Trophoblast cell (in vitro differentiated cells and primary cell): ENCODE results near the gene CTSL.

ENCODE experiments used
- DNase-seq, 2 donors: peaks; one replicate each; pipeline ENCODE4 v3.0.0-alpha.2; 2016
- H2AFZ ChIP-seq: 2 replicates; pipeline ENCODE4 v1.6.1; 2013; ENCODE audit warnings: low read length, moderate library complexity, mild to moderate bottlenecking; ENCODE audit not compliant: insufficient read depth, poor library complexity
- H2AK5ac ChIP-seq: 2 replicates; pipeline ENCODE4 v1.6.1; 2013; ENCODE audit warnings: mild to moderate bottlenecking, low read length
- H2BK120ac ChIP-seq: 2 replicates; pipeline ENCODE4 v1.6.1; 2013; ENCODE audit warnings: low read length, mild to moderate bottlenecking, moderate library complexity; ENCODE audit not compliant: insufficient read depth, poor library complexity
- H2BK12ac ChIP-seq: 2 replicates; pipeline ENCODE4 v1.6.1; 2013; ENCODE audit warnings: mild to moderate bottlenecking, low read length, moderate library complexity
- H2BK5ac ChIP-seq: 2 replicates; pipeline ENCODE4 v1.6.1; 2013; ENCODE audit warnings: low read length, low read depth, moderate library complexity, mild to moderate bottlenecking; ENCODE audit not compliant: poor library complexity
- H3K14ac ChIP-seq: 2 replicates; pipeline ENCODE4 v1.6.1; 2013; ENCODE audit warnings: mild to moderate bottlenecking, low read length
- H3K18ac ChIP-seq: 2 replicates; pipeline ENCODE4 v1.6.1; 2013; ENCODE audit warnings: mild to moderate bottlenecking, low read length
- H3K23ac ChIP-seq: 2 replicates; pipeline ENCODE4 v1.6.1; 2013; ENCODE audit warnings: low read length
- H3K27ac ChIP-seq: 2 replicates; pipeline ENCODE4 v1.5.1; 2013; ENCODE audit warnings: low read depth, mild to moderate bottlenecking, inconsistent platforms, low read length, moderate library complexity
- H3K27me3 ChIP-seq: 2 replicates; pipeline ENCODE4 v1.6.1; 2013; ENCODE audit warnings: inconsistent platforms, mild to moderate bottlenecking, low read length, moderate library complexity; ENCODE audit not compliant: insufficient read depth
- H3K36me3 ChIP-seq, 2 experiments: 1 replicate in 1 of 2; 2 replicates in 1 of 2; pipeline ENCODE4 v1.6.1; 2013; ENCODE audit warnings: low read length in 2 of 2, mild to moderate bottlenecking in 2 of 2, moderate library complexity in 1 of 2; ENCODE audit not compliant: insufficient read depth in 2 of 2, control insufficient read depth in 1 of 2
- H3K4ac ChIP-seq: 2 replicates; pipeline ENCODE4 v1.6.1; 2013; ENCODE audit warnings: low read depth, mild to moderate bottlenecking, low read length, moderate library complexity
- H3K4me1 ChIP-seq, 2 experiments: 1 replicate in 1 of 2; 2 replicates in 1 of 2; pipeline ENCODE4 v1.6.1; 2013; ENCODE audit warnings: low read length in 2 of 2, mild to moderate bottlenecking in 2 of 2, moderate library complexity in 1 of 2; ENCODE audit not compliant: insufficient read depth in 2 of 2, control insufficient read depth in 1 of 2
- H3K4me2 ChIP-seq: 2 replicates; pipeline ENCODE4 v1.6.1; 2013; ENCODE audit warnings: inconsistent platforms, mild to moderate bottlenecking, low read length, moderate library complexity
- H3K4me3 ChIP-seq: 2 replicates; pipeline ENCODE4 v1.5.1; 2013; ENCODE audit warnings: mild to moderate bottlenecking, low read depth, low read length, inconsistent platforms
- H3K79me1 ChIP-seq: one replicate; pipeline ENCODE4 v1.6.1; 2013; ENCODE audit warnings: low read length
- H3K79me2 ChIP-seq: 2 replicates; pipeline ENCODE4 v1.6.1; 2013; ENCODE audit warnings: low read length, mild to moderate bottlenecking; ENCODE audit not compliant: control insufficient read depth, insufficient read depth, poor library complexity
- H3K9ac ChIP-seq: 2 replicates; pipeline ENCODE4 v1.6.1; 2013; ENCODE audit warnings: mild to moderate bottlenecking, low read length
- H3K9me3 ChIP-seq: 2 replicates; pipeline ENCODE4 v1.6.1; 2013; ENCODE audit warnings: low read depth, mild to moderate bottlenecking, control low read depth, inconsistent platforms, low read length; ENCODE audit not compliant: insufficient read depth
- H4K12ac ChIP-seq: 2 replicates; pipeline ENCODE4 v1.6.1; 2013; ENCODE audit warnings: low read depth, mild to moderate bottlenecking, low read length, moderate library complexity
- H4K8ac ChIP-seq: 2 replicates; pipeline ENCODE4 v1.6.1; 2013; ENCODE audit warnings: low read depth, mild to moderate bottlenecking, low read length, moderate library complexity
- H4K91ac ChIP-seq: one replicate; pipeline ENCODE4 v1.6.1; 2013; ENCODE audit warnings: low read depth, mild to moderate bottlenecking, low read length, moderate library complexity
- WGBS: extraction: QIAGEN DNeasy Blood & Tissue Kit; methylation state at CpG from one replicate; pipeline ENCODE4 v1.1.7; 2013; ENCODE audit warnings: missing lambda C conversion rate; ENCODE audit not compliant: insufficient read length, insufficient coverage; ENCODE audit errors: extremely low coverage; 5-methylcytosine and 5-hydroxymethylcytosine counted together

Gene CTSL

GRCh38 chr9:87778996-87779395 lies 53.1 kb downstream of the CTSL start:
- H3K4me1 ChIP-seq, result no peaks in the 10 kb centered on the region
- no peaks in the 10 kb centered on the region for H3K27me3 ChIP-seq
- H3K79me2 ChIP-seq, result no peaks in the 10 kb centered on the region
- no peaks in the 10 kb centered on the region for H3K79me1 ChIP-seq
- H3K4me2 ChIP-seq, result no peak overlapping the region
- no peak overlapping the region for H3K4me3 ChIP-seq
- H4K8ac ChIP-seq, result no peak overlapping the region
- WGBS, result no CpG with 5 or more reads among the region's 4 CpGs
- H3K4ac ChIP-seq, result no peak overlapping the region
- H4K91ac ChIP-seq, result no peak overlapping the region
- H2AFZ ChIP-seq, result no peak overlapping the region
- H3K27ac ChIP-seq, result no peak overlapping the region
- H2BK12ac ChIP-seq, result no peak overlapping the region
- no peaks in the 10 kb centered on the region for H3K36me3 ChIP-seq
- H3K14ac ChIP-seq, result no peak overlapping the region
- H2BK120ac ChIP-seq, result no peak overlapping the region
- no peaks in the 10 kb centered on the region for H3K9me3 ChIP-seq
- no peak overlapping the region for H2AK5ac ChIP-seq
- H3K18ac ChIP-seq, result no peak overlapping the region
- no peak for DNase-seq
- no peak overlapping the region for H3K23ac ChIP-seq
- no peak overlapping the region for H2BK5ac ChIP-seq
- H4K12ac ChIP-seq, result no peak overlapping the region
- no peak overlapping the region for H3K9ac ChIP-seq
